SU-DHL-6 (cell line): ENCODE data around the gene PDGFRA.

Experiments
- H2AFZ ChIP-seq: fragments of 200-600 bp; sonication (generic); 2 replicates; pipeline ENCODE4 v1.6.1; 2014; ENCODE audit warnings: low read depth, mild to moderate bottlenecking, moderate library complexity, mixed read lengths, antibody characterized with exemption, low read length; ENCODE audit not compliant: severe bottlenecking
- H3F3A ChIP-seq: fragments of 200-600 bp; shearing (Covaris generic); 2 replicates; pipeline ENCODE4 v1.6.0; 2016; ENCODE audit warnings: antibody characterized with exemption, mild to moderate bottlenecking; ENCODE audit not compliant: insufficient read depth
- H3K27ac ChIP-seq: fragments of 200-600 bp; sonication (generic); 2 replicates; pipeline ENCODE4 v1.5.1; 2016; ENCODE audit warnings: low read depth, mild to moderate bottlenecking, low read length, moderate library complexity, mixed read lengths
- H3K27me3 ChIP-seq: fragments of 200-600 bp; sonication (generic), shearing (Covaris generic); 2 replicates; pipeline ENCODE4 v1.6.0; 2014; ENCODE audit warnings: mild to moderate bottlenecking, low read length
- H3K36me3 ChIP-seq: fragments of 200-600 bp; sonication (generic); 2 replicates; pipeline ENCODE4 v1.6.1; 2014; ENCODE audit warnings: mild to moderate bottlenecking, low read length, mixed read lengths
- H3K4me2 ChIP-seq: fragments of 300-600, 200-600 bp; shearing (Covaris generic), sonication (generic); 2 replicates; pipeline ENCODE4 v1.6.0; 2014; ENCODE audit warnings: low read length, low read depth, mild to moderate bottlenecking; ENCODE audit not compliant: poor library complexity, severe bottlenecking
- H3K4me3 ChIP-seq: fragments of 200-600 bp; sonication (generic); 2 replicates; pipeline ENCODE4 v1.5.1; 2014; ENCODE audit warnings: antibody characterized with exemption, low read length, mild to moderate bottlenecking, mixed read lengths; ENCODE audit not compliant: insufficient read depth, poor library complexity, severe bottlenecking
- H3K79me2 ChIP-seq: fragments of 200-600 bp; sonication (generic); 2 replicates; pipeline ENCODE4 v1.6.1; 2014; ENCODE audit warnings: mild to moderate bottlenecking, low read length, moderate library complexity; ENCODE audit not compliant: insufficient read depth
- H3K9ac ChIP-seq: fragments of 200-600 bp; sonication (generic); 2 replicates; pipeline ENCODE4 v1.7.0; 2014; ENCODE audit warnings: mild to moderate bottlenecking, low read length
- H3K9me2 ChIP-seq: fragments of 200-600 bp; sonication (generic); replicated peaks from 2 replicates; pipeline ENCODE4 v1.6.1; 2014; ENCODE audit warnings: low read length; ENCODE audit not compliant: insufficient read depth
- H3K9me3 ChIP-seq: fragments of 200-600 bp; sonication (generic); 2 replicates; pipeline ENCODE4 v1.6.1; 2014; ENCODE audit warnings: low read length, mixed read lengths; ENCODE audit not compliant: insufficient read depth
- H4K20me1 ChIP-seq: fragments of 200-600 bp; sonication (generic); 2 replicates; pipeline ENCODE4 v1.6.1; 2014; ENCODE audit warnings: low read depth, mild to moderate bottlenecking, antibody characterized with exemption, low read length, moderate library complexity, mixed read lengths
- CTCF ChIP-seq: fragments of 200-600 bp; sonication (generic); IDR thresholded peaks from one replicate; pipeline ENCODE4 v1.5.1; 2017; ENCODE audit warnings: antibody characterized with exemption, mild to moderate bottlenecking, low read length, moderate library complexity; ENCODE audit not compliant: insufficient read depth, poor library complexity, severe bottlenecking
- EZH2phosphoT487 ChIP-seq: fragments of 200-600 bp; sonication (generic), shearing (Covaris generic); conservative IDR thresholded peaks from 2 replicates; pipeline ENCODE4 v1.6.1; 2018; ENCODE audit warnings: mild to moderate bottlenecking, antibody characterized with exemption, low read length, moderate library complexity, mixed read lengths

Gene PDGFRA

GRCh38 chr4:54185866-54186265 lies 43.2 kb upstream of the PDGFRA start:
- Histone ChIP-seq H2AFZ (no peak overlapping the region), H3K79me2 (no peaks in the 10 kb centered on the region), H3K4me3 (no peak overlapping the region), H3K27ac (no peak overlapping the region; the same call in 1 of the 2 replicates), H4K20me1 (no peaks in the 10 kb centered on the region), H3K36me3 (no peaks in the 10 kb centered on the region), H3K9me2 (no peaks in the 10 kb centered on the region), H3K9ac (no peak overlapping the region), H3K27me3 (no peaks in the 10 kb centered on the region), H3K9me3 (no peaks in the 10 kb centered on the region), H3K4me2 (no peak overlapping the region), H3F3A (no peaks in the 10 kb centered on the region)
- no peak for TF ChIP-seq CTCF
- TF ChIP-seq EZH2phosphoT487: no peak

- H4K20me1 ChIP-seq: no peaks in the 10 kb centered on the region
- H3F3A ChIP-seq: no peaks in the 10 kb centered on the region
- no peaks in the 10 kb centered on the region for H3K36me3 ChIP-seq
- H3K9me3 ChIP-seq: no peaks in the 10 kb centered on the region
- H3K4me3 ChIP-seq: no peak overlapping the region
- H3K79me2 ChIP-seq: no peaks in the 10 kb centered on the region
- H3K27ac ChIP-seq: no peak overlapping the region
- H2AFZ ChIP-seq: no peak overlapping the region
- TF ChIP-seq EZH2phosphoT487 (no peak), CTCF (no peak)
- H3K27me3 ChIP-seq: no peaks in the 10 kb centered on the region
- H3K4me2 ChIP-seq: no peak overlapping the region
- no peaks in the 10 kb centered on the region for H3K9me2 ChIP-seq
- no peak overlapping the region for H3K9ac ChIP-seq
These were observed 42.7 kb upstream of the PDGFRA start for GRCh38 chr4:54186371-54186770.

- TF ChIP-seq EZH2phosphoT487 (no peak), CTCF (no peak)
- no peak overlapping the region for H3K4me2 ChIP-seq
These were observed 41.9 kb upstream of the PDGFRA start for GRCh38 chr4:54187148-54187547.

More at GRCh38 chr4:54187148-54187547, 41.9 kb upstream of the PDGFRA start:
- H3K9me3 ChIP-seq: no peaks in the 10 kb centered on the region
- no peak overlapping the region for H3K4me3 ChIP-seq
- no peak overlapping the region for H3K27ac ChIP-seq
- H3F3A ChIP-seq: no peaks in the 10 kb centered on the region
- no peaks in the 10 kb centered on the region for H3K79me2 ChIP-seq
- H3K9ac ChIP-seq: no peak overlapping the region
- H3K36me3 ChIP-seq: no peaks in the 10 kb centered on the region
- H4K20me1 ChIP-seq: no peaks in the 10 kb centered on the region
- H3K9me2 ChIP-seq: no peaks in the 10 kb centered on the region
- H2AFZ ChIP-seq: no peak overlapping the region
- H3K27me3 ChIP-seq: no peaks in the 10 kb centered on the region
